PC-9 (cell line): ENCODE data around the gene CBX2. TPM values are rescaled to one million over a fixed set of nuclear protein-coding genes. Genes with fewer than 3 reads are reported as not detected.

ENCODE experiments used
- BruUV-seq: library from RNA; stranded (reverse); fragments of 400-500 nt; replicated peaks from 2 replicates; lab custom pipeline; 2021; lab: Mats Ljungman, UMichigan
- CTCF ChIA-PET: fragments of 300-600 bp; sonication (Branson Sonifier 250); formaldehyde crosslinking; loops from one replicate; lab custom pipeline; 2022; ENCODE audit warnings: antibody characterized with exemption; lab: Charles Lee
- POLR2A ChIA-PET: fragments of 300-600 bp; sonication (Branson Sonifier 250); formaldehyde crosslinking; loops from one replicate; lab custom pipeline; 2022; ENCODE audit warnings: antibody characterized with exemption; ENCODE audit not compliant: unreplicated experiment; lab: Charles Lee
- DNase-seq, 2 experiments: peaks; one replicate each; pipeline versions ENCODE4 v3.0.0 to v3.0.0-alpha.2; 2015 to 2022; ENCODE audit warnings: mixed read lengths in 1 of 2
- H2AFZ ChIP-seq: fragments of 200-600 bp; sonication (generic); 2 replicates; pipeline ENCODE4 v1.8.1; 2017; ENCODE audit warnings: antibody characterized with exemption
- H3F3A ChIP-seq: fragments of 200-600 bp; sonication (generic); 2 replicates; pipeline ENCODE4 v1.8.1; 2017; ENCODE audit warnings: antibody characterized with exemption, mild to moderate bottlenecking, low read depth; ENCODE audit not compliant: insufficient read depth
- H3K27ac ChIP-seq: fragments of 200-600 bp; sonication (generic); 2 replicates; pipeline ENCODE4 v1.6.1; 2016; ENCODE audit warnings: mixed run types
- H3K27me3 ChIP-seq: fragments of 200-600 bp; sonication (generic); 2 replicates; pipeline ENCODE4 v1.6.1; 2016; ENCODE audit warnings: low read depth, mixed run types; ENCODE audit not compliant: insufficient read depth
- H3K36me3 ChIP-seq: fragments of 200-600 bp; sonication (generic); 2 replicates; pipeline ENCODE4 v1.6.1; 2016; ENCODE audit warnings: low read depth, mixed run types
- H3K4me1 ChIP-seq: fragments of 200-600 bp; sonication (generic); replicated peaks from 2 replicates; pipeline ENCODE4 v1.6.1; 2016; ENCODE audit warnings: mixed run types; ENCODE audit not compliant: insufficient read depth
- H3K4me2 ChIP-seq: fragments of 200-600 bp; sonication (generic); 2 replicates; pipeline ENCODE4 v1.6.1; 2017; ENCODE audit warnings: mixed run types
- H3K4me3 ChIP-seq: fragments of 200-600 bp; sonication (generic); 2 replicates; pipeline ENCODE4 v1.6.1; 2016; ENCODE audit warnings: mixed run types
- H3K79me2 ChIP-seq: fragments of 200-600 bp; sonication (generic); 2 replicates; pipeline ENCODE4 v1.6.1; 2017; ENCODE audit warnings: low read depth, mixed run types
- H3K9me2 ChIP-seq: fragments of 200-600 bp; sonication (generic); 2 replicates; pipeline ENCODE4 v1.8.1; 2017; ENCODE audit warnings: mild to moderate bottlenecking; ENCODE audit not compliant: insufficient read depth
- H3K9me3 ChIP-seq: fragments of 200-600 bp; sonication (generic); 2 replicates; pipeline ENCODE4 v1.8.1; 2016; ENCODE audit warnings: low read depth; ENCODE audit not compliant: insufficient read depth
- H4K20me1 ChIP-seq: fragments of 200-600 bp; sonication (generic); 2 replicates; pipeline ENCODE4 v1.8.1; 2017; ENCODE audit not compliant: insufficient read depth
- EZH2 ChIP-seq: fragments of 200-600 bp; sonication (generic); IDR thresholded peaks from 2 replicates; pipeline ENCODE4 v1.8.0; 2017; ENCODE audit warnings: antibody characterized with exemption, low read depth
- intact Hi-C: fragments of 100-400 bp; cut with micrococcal nuclease; formaldehyde crosslinking; loops from one replicate; pipeline ENCODE4 v1.10.0; 2022; ENCODE audit not compliant: unreplicated experiment
- total RNA-seq: library from RNA; stranded (reverse); gene quantifications from 2 replicates; pipeline ENCODE4 v1.2.3, GENCODE V29; 2021
- TF ChIP-seq, protein P1 (sequence below): fragments of 200-600 bp; sonication (generic); conservative IDR thresholded peaks from 2 replicates; pipeline ENCODE4 v1.6.1; 2017; ENCODE audit warnings: mixed run types, antibody characterized with exemption, mild to moderate bottlenecking, moderate library complexity

CBX2 gene
- total RNA-seq, 1 experiment from 2014 or later, result 32.6 TPM

DNA sequence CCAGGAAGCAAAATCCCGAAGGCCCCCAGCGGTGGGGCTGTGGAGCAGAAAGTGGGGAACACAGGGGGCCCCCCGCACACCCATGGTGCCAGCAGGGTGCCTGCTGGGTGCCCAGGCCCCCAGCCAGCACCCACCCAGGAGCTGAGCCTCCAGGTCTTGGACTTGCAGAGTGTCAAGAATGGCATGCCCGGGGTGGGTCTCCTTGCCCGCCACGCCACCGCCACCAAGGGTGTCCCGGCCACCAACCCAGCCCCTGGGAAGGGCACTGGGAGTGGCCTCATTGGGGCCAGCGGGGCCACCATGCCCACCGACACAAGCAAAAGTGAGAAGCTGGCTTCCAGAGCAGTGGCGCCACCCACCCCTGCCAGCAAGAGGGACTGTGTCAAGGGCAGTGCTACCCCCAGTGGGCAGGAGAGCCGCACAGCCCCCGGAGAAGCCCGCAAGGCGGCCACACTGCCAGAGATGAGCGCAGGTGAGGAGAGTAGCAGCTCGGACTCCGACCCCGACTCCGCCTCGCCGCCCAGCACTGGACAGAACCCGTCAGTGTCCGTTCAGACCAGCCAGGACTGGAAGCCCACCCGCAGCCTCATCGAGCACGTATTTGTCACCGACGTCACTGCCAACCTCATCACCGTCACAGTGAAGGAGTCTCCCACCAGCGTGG lies 6.5 kb downstream of the CBX2 start:
- DNase-seq, result no peak
- no peaks in the 10 kb centered on the region for H3K36me3 ChIP-seq
- H3K4me2 ChIP-seq, result no peak overlapping the region
- peaks cover 7% of the 10 kb centered on the region; the same call in 1 of the 2 replicates for H3F3A ChIP-seq
- H3K4me1 ChIP-seq, result 0 out of 2 replicates have a peak, but pooled peaks cover under 1% of the 10 kb centered on the region
- TF ChIP-seq EZH2, result no peak
- TF ChIP-seq, protein P1, sequence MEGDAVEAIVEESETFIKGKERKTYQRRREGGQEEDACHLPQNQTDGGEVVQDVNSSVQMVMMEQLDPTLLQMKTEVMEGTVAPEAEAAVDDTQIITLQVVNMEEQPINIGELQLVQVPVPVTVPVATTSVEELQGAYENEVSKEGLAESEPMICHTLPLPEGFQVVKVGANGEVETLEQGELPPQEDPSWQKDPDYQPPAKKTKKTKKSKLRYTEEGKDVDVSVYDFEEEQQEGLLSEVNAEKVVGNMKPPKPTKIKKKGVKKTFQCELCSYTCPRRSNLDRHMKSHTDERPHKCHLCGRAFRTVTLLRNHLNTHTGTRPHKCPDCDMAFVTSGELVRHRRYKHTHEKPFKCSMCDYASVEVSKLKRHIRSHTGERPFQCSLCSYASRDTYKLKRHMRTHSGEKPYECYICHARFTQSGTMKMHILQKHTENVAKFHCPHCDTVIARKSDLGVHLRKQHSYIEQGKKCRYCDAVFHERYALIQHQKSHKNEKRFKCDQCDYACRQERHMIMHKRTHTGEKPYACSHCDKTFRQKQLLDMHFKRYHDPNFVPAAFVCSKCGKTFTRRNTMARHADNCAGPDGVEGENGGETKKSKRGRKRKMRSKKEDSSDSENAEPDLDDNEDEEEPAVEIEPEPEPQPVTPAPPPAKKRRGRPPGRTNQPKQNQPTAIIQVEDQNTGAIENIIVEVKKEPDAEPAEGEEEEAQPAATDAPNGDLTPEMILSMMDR, result no peak
- no peak overlapping the region for H2AFZ ChIP-seq
- ChIA-PET CTCF (no interaction called here), POLR2A (no interaction called here)
- H3K27ac ChIP-seq, result no peak overlapping the region
- H3K27me3 ChIP-seq, result no peaks in the 10 kb centered on the region
- no TSS peak for BruUV-seq
- H3K4me3 ChIP-seq, result no peak overlapping the region
- no peaks in the 10 kb centered on the region for H3K9me2 ChIP-seq
- H3K9me3 ChIP-seq, result no peaks in the 10 kb centered on the region
- intact Hi-C loops, result no loop called here
- H4K20me1 ChIP-seq, result no peaks in the 10 kb centered on the region
- H3K79me2 ChIP-seq, result 0 out of 2 replicates have a peak, but pooled peaks cover 8% of the 10 kb centered on the region

- H3F3A ChIP-seq, result peaks cover 7% of the 10 kb centered on the region; the same call in 1 of the 2 replicates
- intact Hi-C loops, result no loop called here
- DNase-seq, result no peak
- ChIA-PET POLR2A (interaction anchor here (0.5 kb wide), 1 partner anchor 15 kb away, joined by 18 read pairs; no protein-coding TSS in a partner anchor), CTCF (no interaction called here)
- H2AFZ ChIP-seq, result no peak overlapping the region
- no peak overlapping the region for H3K27ac ChIP-seq
- H3K36me3 ChIP-seq, result no peaks in the 10 kb centered on the region
- H3K9me3 ChIP-seq, result no peaks in the 10 kb centered on the region
- no peaks in the 10 kb centered on the region for H3K27me3 ChIP-seq
- no peaks in the 10 kb centered on the region for H3K9me2 ChIP-seq
- no peak overlapping the region for H3K4me3 ChIP-seq
- no peaks in the 10 kb centered on the region for H4K20me1 ChIP-seq
- H3K4me1 ChIP-seq, result no peaks in the 10 kb centered on the region
- H3K79me2 ChIP-seq, result 0 out of 2 replicates have a peak, but pooled peaks cover under 1% of the 10 kb centered on the region
- BruUV-seq, result no TSS peak
- TF ChIP-seq, protein P1, result no peak
- TF ChIP-seq EZH2, result no peak
- H3K4me2 ChIP-seq, result no peak overlapping the region
These were observed 7.3 kb downstream of the CBX2 start for GRCh38 chr17:79785017-79785899.

- Histone ChIP-seq H3K9me3 (no peaks in the 10 kb centered on the region), H3K9me2 (no peaks in the 10 kb centered on the region), H3F3A (peaks cover 7% of the 10 kb centered on the region; the same call in 1 of the 2 replicates), H3K79me2 (no peaks in the 10 kb centered on the region), H2AFZ (no peak overlapping the region), H3K36me3 (no peaks in the 10 kb centered on the region), H3K27ac (no peak overlapping the region), H3K4me1 (no peaks in the 10 kb centered on the region), H3K4me3 (no peak overlapping the region), H3K27me3 (no peaks in the 10 kb centered on the region), H3K4me2 (no peak overlapping the region), H4K20me1 (no peaks in the 10 kb centered on the region)
- intact Hi-C loops, result no loop called here
- no TSS peak for BruUV-seq
- ChIA-PET CTCF (no interaction called here), POLR2A (interaction anchor here (0.5 to 0.6 kb wide), 2 partner anchors 15 to 16 kb away, joined by 14 to 18 read pairs; no protein-coding TSS in a partner anchor)
- no peak for TF ChIP-seq EZH2
- TF ChIP-seq, protein P1, result no peak
- no peak for DNase-seq
These were observed 8.2 kb downstream of the CBX2 start for GRCh38 chr17:79785900-79786810.
